Stimulated activated CD4-positive, alpha-beta T cell treated with anti-CD3 and anti-CD28 coated beads, TNF-alpha, amount 100 ng/mL, for 48 hours (primary cell): Measurements from ENCODE around the gene ARHGAP42.

Experiments used
- DNase-seq, 3 donors: peaks; one replicate each; pipeline ENCODE4 v3.0.0-alpha.2; 2020; ENCODE audit warnings: low read depth in 3 of 3

ARHGAP42 gene

DNA sequence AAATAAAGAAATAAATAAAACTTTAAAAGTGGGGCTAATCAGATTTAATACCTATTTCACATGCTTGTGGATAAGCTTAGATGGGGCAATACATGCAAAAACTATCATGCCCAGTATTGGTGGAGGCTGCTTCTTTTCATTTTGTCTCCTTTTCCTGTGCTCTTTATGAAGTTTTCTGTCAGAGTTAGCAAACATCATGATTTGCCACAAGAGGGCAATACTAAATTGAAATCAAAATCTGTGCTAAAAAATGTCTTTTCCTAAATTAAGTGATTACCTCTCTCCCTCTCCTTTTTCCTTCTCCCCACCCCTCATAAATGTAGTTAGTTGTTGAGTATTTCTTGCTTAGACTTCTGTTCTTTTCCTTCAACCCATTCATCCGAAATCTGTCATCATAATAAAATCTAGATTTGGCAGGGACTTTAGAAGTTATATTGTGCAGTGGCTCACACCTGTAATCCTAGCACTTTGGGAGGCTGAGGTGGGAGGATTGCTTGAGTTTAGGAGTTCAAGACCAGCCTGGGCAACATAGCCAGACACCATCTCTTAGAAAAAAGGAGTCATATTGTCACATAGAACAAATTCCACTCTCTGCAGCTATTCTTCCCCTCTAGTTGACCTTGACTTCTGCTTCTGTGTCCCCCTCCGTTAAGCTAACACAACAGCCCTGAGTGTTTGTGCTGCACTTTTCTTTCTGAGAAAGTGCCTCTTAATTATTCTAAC lies 4.7 kb upstream of the ARHGAP42 start:
- DNase-seq: no peak

DNA sequence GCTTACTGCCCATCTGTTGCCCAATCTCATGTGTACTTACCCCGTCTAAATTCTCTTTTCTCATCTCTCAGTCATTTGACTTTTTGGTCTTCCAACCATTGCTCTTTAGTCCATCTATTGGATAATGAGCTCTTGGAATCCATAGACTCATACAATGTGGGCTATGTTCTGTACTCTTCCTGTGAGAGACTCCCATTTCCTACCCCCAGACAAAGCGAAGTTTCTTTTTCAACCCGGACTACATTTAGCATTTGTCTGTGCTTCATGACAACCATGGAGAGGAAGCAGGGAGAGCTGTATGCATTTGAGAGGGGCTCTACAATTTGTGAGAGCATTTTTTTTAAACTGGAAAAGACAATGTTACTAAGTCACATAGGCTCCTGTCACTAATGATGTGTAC lies 4.0 kb upstream of the ARHGAP42 start:
- DNase-seq: no peak

DNA sequence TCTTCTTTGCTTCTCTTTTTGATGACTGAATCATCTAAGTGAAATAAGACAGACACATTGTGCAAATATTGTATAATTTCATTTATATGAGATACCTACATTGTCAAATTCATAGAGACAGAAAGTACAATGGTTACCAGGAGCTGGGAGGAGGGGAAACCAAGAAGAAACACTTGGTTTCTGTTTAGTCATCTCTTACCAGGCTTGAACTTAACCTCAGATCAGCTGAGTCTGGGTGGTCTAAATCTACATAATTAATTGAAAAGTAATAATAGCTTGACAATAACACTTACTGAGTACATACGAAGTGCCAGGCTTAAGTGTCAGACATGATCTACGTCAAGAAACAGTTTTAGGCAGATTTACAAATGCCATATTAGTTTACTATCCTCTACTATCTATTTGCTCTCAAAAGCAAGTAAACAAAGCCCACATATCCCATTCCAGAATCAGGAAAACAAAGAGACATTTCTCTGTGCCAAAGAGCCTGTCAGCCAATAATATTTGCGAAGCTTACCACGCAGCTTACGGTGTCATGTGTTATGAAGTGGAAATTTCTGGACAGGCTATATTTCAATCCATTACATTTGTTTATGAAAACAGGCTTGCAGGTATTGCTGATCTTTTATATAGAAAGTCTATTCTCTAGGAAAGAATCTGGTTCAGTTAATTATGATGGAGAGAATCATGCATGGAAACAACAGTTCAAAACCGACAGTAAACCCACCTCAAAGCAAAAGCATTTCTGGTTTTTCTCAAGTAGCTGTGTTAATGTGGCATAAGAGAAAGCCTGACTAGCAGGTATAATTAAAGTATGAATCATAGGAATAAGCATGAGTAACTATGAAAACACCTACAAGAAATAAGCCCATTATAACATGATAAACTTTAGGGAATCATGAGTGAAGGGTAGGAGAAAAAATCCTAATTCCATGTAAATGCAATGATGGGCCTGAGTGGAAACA lies 2.7 kb upstream of the ARHGAP42 start:
- DNase-seq: no peak

DNA sequence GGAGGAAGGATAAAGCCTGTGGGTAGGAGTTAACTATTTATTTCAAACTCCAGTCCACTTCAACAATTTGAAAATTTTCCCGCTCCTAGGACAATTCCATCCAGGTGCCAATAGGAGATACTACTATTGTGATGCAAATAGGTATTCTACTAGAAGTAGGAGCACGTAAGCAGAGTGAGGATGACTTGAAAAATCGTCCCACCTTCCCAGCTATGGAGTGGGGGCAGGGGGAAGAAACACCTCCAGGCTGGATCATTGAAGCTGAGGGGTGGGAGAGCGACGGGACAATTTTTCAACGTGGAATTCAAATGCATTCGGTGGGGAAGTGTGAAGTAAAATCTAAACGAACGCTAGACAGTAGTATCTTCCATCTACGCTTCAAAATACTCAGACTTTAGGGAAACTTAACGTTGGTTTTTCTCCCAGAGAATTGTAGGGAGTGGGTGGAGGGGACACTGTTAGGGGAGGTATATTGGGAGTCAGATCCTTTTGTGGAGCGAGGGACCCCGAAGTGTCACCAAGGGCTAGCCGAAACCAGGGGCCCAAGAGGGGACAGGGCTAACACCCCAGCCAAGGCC lies 523 bp upstream of the ARHGAP42 start:
- no peak for DNase-seq

DNA sequence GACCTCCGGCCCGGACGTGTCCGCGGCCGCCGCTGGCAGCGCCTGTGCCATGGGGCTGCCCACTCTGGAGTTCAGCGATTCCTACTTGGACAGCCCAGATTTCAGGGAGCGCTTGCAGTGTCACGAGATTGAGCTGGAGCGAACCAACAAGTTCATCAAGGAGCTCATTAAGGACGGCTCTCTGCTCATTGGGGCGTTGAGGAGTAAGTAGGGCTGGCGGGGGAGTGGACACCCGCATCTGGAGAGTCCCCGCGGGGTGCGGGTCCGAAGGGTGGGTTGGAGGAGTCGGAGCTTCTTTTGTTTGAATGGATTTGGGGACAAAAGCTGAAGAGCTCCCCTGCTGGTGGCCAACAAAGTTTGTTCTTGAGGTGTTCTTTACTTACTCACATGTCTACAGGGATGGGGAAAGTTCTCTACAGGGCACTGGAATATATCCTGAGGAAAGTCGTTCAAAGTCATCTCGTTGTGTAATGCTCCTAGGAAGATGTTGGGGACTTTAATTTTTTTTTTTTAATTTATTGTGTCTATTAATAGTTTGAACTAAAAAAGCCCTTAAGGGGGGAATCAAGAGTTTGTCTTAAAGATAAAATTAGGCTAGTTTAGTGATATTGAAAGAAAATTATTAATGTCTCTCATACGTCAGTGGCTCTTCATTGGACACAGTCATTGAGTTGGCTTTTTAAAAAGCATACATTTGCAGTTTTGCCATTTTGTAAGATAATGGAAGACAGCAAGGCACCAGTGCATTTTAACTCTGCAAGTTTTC lies 725 bp downstream of the ARHGAP42 start:
- DNase-seq: no peak

DNA sequence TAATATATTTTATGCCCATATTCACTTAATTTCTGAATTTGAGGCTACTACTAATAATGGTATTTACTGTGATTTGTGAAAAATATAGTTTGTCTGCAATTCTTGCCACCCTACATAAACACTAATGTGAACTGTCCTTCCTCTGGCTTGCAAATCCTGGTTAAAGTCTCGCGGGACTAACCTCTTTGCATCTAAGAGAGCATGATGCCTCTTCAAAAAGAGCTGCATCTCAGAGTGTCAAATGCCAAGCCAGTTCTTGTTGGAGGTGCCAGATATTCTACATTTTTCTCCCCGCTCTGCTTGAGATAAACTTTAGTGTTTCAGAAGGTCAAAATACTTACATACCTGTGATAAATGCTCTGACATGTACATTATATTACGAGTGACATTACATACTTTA lies 2.1 kb downstream of the ARHGAP42 start:
- no peak for DNase-seq

DNA sequence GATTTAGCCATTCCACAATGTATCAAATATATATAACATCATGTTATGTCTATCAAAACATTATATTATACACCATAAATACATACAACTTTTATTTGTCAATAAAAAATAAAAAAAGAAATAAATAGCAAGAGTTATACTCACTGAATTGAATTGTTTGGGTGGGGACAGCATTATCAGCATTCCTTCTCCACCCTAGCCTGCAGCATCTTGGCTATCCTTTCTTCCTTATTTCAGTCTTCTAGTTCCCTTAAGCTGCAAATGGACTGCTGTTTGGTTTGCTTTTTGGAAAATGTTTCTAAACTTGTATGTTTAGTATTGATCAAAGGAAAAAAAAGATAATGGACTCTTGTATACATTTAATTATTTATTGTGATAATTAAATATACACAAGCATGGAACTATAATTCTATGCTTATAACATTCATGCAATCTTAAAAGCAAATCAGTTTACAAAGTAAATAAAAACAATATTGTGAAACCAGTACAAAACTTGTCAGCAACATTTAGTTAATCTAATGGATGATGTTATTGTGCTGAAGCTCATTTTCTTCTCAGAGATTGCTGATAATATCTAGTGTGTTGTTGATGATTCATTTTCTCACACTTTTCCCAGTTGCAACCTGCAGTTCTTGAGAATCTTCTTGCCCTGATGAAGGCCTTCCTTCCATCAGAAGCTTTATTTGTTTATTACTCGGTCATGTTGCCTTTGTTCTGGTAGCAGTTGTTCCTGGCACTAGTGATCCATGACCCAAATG lies 5.0 kb downstream of the ARHGAP42 start:
- DNase-seq: no peak

DNA sequence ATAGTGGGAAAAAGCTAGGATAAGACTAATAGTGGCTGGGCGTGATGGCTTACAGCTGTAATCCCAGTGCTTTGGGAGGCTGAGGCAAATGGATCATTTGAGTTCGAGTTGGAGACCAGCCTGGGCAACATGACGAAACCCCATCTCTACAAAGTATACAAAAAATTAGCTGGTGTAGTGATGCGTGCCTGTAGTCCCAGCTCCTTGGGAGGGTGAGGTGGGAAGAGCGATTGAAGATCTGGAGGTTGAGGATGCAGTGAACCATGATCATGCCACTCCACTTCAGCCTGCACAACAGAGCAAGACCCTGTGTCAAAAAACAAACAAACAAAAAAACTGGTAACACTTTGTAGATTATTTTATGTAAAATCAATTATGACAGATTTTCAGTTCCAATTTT lies 8.8 kb downstream of the ARHGAP42 start:
- no peak for DNase-seq

DNA sequence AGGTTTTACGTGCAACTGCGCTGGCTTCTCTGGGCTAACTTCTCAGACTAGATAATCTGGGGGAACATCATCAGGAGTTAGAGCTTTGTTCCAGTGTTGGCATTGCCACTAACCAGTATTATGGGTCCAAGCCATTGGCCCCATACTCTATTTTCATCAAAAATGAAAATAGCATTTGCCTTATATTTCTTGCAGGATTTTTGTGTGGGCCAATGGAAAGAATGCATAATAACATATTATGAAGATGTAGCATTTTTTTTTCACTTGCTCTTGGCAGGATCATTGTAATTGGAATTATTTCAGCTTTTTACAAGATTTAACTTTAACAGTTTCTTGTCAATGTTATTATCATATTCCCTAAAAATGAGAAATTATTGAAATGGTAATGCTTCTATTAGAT lies 16.1 kb downstream of the ARHGAP42 start:
- no peak for DNase-seq

DNA sequence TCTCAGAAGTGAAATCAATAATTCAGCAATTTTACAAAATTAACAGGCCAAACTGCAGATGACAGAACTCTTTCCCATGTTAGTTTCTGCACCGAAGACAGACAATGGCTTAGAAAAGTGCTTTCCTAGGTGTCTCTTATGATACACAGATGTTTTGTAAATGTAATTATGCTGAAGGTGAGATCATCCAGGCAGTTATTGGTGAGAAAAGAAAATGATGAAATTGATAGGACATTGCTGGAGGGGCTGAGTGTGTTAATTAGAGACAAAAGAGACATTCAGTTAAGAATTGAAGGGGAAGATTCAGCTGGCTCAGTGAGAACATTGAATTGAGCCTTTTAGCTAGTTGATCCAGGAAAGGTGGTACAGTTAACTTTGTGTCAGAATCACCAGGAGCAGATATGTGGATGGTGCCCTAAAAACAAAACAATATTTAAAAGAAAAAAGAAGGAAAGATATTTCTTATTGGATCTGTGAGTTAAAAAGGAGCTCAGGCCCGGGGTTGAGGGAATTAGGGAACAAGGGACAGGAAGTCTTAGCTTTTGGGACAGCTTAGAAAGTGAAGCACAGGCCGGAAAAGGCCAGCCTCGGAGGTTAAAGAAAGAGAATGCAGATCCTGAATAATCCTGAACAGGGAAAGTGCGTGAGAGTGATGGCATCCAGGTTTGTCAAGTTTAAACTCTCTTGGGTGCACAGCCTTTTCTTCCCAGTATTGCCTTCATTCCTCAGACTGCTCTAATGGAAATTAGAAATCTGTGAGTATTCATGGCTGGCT lies 16.9 kb downstream of the ARHGAP42 start:
- DNase-seq: no peak

DNA sequence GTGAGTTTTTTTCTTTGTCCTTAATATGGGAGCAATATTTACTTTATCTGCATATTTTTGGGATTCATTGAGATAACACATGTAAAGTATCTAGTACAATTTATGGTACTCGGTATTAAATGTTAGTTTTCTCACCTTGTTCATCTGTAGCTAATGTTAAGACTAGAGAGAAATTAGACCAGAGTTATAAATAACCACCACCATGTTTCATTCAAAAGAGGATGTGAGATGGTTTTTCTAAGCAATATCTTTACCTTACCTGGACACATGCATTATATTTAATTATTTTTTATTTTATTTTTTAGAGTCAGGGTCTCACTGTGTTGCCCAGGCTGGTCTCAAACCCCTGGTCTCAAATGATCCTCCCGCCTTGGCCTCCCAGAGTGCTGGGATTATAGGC lies 18.4 kb downstream of the ARHGAP42 start:
- no peak for DNase-seq

DNA sequence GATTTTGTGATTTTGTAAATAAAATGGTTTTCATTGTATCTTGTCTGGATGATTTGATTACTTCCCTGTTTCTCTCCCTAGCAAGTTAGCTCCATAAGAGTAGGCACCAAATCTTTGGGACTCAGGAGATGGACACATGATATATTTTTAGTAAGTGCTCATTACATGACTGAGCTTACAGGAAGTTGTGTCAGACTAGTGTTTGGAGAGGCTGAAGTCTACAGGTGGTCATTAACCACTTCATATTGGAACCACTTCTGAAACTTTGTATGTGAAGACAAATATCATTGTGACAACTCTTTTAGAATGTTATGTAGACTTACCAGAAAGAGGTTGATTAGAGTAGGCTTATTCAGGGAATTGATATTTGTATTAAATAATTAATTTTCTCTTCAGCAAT lies 19.1 kb downstream of the ARHGAP42 start:
- no peak for DNase-seq

DNA sequence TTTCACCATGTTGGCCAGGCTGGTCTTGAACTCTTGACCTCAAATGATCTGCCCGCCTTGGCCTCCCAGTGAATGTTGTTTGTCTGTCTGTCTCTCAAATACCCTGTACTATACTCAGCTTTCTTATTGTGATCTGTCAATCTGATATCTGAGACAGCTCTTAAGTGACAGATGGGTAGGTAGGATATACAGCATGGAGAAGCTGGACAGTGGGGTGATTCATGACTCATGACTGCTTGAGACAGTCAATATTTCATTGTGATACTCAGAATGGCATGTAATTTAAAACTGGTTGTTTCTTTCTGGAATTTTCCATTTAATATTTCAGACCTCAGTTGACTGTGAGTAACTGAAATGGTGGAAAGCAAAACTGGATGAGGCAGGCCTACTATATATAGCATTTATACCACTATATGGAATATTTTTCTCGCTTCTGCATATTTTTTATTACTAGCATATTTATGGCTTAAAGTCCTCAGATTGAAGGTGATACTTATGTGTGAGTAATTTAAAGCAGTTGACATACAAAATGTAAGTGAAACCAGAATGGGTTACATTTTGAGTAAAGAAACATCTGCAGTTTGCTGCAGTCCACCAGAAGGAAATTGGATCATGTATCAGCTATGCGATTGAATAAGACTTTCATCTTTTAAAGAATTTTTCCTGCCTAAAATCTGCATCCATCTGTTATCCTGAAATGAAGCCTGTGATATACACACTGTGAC lies 22.3 kb downstream of the ARHGAP42 start:
- no peak for DNase-seq

DNA sequence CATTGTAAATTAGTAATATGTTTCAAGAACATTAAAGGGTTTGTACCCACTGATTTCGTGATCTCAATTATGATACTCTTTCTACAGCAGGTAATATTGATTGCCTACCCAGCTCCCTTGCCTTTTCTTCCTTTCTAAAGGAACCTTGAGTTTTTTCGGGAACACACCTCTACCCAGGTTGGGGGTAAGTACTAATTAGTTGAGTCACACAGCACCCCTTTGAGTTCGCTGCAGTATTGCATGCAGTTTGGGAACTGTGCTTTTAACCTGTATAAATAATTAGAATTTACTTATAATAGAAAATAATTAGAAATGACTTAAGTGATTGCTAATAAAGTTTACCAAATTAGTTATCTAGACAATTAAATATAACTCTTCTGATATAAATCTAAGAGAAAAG lies 24.9 kb downstream of the ARHGAP42 start:
- no peak for DNase-seq

DNA sequence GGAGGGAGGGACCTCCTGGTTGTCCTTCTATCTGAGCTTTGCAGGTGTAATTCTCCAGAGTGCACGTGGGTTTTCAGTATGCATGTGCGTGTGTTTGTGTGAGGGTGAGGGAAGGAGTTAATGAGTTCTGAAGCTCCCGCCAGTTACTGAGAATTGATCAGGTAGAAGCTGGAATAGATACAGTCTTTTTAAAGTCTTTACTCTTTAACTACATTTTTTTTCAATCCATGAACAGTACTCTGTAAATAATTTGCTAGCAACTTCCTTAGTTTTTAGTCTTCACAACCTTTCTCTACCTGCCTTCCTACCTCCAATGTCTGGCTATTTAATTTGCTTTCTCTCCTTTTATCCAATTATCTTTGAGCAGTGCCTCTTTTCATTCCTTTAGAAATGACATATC lies 25.5 kb downstream of the ARHGAP42 start:
- no peak for DNase-seq

DNA sequence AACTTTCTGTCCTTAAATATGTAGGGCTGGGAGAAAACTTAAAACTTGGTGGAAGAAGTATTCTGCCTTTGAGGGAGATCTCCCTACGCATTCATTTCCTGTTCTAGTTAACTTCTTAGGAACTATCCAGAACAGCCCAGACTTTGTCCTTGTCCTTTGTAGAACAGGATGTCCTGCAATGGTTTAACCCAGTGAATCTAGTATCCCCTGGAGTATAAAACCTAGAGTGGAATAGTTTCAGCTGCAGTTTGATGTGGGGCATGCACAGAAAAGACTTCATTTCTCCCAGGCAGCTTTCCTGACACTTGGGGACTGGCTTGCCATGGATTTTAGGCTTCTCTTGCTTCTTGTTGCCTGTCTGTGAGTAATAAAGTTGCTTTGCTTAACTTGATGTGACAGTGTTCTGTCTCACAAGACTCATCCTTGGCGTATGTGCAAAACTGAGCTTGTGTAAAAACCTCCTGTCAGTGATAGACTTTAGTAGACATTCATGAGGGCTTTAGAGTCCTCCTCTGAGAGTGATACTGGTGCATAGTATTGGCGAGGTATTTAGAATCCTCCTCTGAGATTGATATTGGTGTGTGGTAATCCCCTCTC lies 28.2 kb downstream of the ARHGAP42 start:
- no peak for DNase-seq

DNA sequence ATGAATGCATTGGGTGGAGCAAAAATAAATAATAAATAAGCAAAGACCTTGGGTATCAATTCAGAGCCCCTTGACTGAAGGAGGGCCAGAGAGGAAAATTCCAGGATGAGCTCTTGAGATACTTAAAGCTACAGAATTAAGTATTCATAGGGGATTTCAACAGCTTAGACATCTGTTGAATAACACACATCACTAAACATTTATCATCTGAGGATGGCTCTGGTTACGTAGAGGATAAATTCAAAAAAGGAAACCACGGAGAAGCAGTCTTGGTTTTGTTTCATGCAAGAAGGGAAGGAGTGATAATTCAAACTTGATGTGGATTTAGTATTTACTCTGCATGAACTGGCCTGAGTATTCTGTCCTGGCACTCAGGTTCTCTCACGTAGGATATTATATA lies 29.8 kb downstream of the ARHGAP42 start:
- no peak for DNase-seq

DNA sequence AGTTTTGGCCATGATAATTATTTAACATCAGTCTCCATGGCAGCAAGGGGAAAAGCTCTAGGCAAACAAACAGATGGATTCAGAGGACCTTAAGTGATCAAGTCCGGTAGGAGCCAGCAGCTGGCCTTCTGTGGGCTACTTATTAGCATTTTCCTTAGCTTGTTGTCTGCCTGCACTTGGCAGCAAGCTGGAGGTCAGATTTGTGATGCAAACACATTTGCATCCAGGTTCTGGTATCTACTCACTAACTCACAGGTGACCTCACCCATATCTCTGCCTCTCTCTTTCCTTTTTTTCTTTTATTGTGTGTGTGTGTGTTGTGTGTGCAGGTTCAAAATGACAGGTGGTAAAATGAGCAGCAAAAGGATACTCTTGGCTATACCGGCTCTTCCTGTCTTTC lies 32.3 kb downstream of the ARHGAP42 start:
- DNase-seq: no peak

DNA sequence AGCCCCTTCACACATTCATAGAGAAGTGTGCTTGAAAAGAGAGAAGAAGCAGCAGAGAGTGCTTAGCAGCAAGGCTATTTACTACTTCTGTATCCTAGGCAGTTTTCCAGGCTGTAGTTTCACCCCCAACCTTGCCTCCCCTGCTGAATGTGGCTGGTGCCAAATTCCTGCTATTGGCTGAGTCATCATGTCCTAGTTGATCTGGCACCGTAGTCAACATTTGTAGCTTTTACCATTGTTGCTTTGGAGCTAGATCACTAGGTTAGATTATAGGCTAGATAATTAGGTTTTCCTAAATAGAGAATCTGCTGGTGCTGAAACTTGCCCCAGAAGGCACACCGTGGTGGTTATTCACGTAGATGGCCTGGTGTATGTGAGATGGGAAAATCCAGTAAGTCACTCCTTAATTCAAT lies 32.7 kb downstream of the ARHGAP42 start:
- DNase-seq: no peak
